Stimulated activated CD4-positive, alpha-beta T cell treated with anti-CD3 and anti-CD28 coated beads, Interleukin-15, amount 100 ng/mL, for 24 hours (primary cell): ENCODE measurements around the gene TMEM170A.
"Not testable (repeated sequence)": the region's sequence is repeated elsewhere in the genome, so short reads cannot be mapped to it uniquely, and the experiment has no call there.

Experiments used
- DNase-seq: peaks from one replicate; pipeline ENCODE4 v3.0.0-alpha.2; 2020

The TMEM170A gene

DNA sequence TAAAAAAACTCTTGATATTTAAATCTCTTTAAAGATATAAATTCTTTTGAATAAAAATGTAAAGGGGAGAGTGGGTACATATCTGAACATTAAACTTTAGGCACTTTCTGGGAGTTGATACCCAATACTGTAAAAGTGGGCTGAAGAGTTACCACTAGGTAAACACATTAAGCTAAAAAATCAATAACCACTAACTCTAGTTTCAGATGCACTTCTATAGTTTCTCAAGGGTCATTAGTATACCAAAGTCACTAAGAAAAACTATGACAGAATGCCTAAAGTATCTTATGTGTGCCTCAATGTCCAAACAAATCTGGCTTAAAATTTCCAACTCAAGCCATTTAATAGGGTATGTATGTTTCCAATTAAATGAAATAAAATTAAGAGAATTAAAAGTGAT, 18.1 kb downstream of the TMEM170A start:
- no peak for DNase-seq

DNA sequence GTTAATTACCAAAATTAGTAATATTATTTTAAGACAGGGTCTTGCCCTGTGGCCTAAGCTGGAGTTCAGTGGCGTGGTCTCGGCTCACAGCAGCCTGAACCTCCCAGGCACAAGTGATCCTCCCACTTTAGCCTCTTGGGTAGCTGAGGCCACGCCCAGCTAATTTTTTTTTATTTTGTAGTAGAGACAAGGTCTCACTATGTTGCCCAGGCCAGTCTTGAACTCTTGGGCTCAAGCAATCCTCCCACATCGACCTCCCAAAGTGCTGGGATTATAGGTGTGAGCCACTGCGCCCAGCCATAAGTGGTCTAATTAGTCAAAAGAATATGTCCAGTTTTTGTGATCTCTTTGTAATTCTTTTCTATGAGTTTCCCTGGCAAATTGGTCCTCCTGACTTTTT, 19.2 kb downstream of the TMEM170A start:
- no peak for DNase-seq

DNA sequence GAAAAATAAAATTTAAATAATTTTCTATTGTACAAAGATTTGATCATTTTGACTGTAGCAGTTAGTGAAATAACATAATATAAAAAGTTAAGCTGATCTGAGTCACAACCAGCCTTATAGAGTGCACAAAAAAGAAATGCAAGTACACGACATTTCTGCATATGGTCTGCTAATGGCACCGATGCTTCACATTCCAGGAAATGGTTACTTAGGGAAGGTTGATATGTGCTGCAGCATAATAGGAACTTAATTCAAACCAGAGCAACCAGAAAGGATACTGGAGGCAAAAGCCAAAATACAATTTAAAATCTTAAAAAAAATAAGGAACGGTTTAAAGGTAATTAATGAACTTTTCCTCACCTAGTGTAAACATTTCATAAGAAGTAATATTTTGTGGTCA, 21.2 kb downstream of the TMEM170A start:
- DNase-seq: no peak

DNA sequence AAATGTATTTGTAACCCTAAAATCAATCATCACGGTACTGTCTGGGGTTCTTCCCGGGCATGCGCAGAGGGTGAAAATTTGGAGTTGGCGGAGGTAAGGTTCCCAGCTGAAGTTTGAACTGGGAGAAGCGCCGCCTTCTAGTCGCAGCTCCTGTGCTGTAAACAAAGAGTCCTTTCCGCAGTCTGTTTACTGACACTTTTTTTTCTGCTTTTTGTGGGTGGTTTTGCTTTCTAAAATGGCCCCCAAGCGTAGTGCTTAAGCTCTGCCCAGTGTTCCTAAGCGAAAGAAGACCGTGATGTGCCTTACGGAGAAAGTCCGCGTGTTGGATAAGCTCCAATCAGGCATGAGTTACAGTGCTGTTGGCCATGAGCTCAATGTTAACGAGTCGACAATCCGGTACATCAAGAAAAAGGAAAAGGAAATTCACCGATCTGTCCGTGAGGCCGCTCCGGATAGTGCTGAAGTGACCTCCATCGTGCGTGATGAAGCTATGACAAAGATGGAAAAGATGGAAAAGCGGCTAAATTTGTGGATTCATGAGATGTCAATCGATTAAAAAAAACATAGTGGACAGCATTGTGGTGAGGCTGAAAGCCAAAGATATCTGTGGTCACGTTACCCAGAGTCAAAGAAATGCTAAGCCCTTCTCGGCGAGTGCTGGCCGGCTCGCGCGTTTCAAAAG, 30.6 kb downstream of the TMEM170A start:
- no peak for DNase-seq

DNA sequence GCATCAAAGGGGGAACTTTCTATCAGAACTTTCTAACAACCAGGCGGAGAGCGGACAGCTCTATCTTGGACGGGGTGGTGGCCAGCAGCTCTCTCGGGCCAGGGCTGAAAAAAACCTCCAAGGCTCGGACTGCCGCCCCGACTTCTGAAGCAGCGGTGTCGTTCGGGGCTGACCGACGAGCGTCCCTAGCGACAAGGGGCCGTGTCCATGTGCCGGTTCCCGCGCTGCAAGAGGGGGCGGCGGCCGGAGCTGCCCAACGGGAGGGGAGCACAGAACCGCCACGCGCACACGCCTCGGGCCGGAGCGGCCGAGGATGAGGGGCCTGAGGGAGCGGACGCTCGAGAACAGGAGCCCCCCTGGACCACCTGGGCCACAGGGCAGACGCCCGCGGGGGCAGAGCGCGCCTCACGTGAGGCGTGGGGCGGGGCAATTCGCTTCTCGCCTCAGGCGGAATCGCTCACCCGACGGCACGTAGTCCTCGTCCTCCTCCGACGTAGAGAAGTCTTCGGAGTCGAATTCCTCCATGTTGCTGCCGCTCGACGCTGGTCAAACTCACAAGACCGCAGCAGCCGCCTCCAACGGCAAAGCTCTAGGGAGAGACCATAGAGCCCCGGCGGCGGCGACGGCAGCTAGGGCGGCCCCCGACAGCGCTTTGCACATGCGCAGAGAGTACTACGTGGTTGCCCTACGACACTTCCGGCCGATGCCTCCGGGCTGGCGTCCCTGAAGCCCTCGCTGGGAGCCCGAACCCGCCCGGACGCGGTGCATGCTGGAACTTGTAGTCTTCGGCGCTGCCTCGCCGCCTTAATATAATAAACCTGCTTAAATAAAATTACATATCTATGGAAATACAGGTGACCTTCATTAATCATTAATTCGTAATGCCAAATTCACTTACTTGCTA, 31.4 kb downstream of the TMEM170A start, which contains the start of gene CFDP1:
Gene CFDP1 (minus strand): TSS at position 676 of the 904 bp plus-strand sequence. CDS start 151 bp downstream, at position 525.
- DNase-seq: peak; percentile 97

DNA sequence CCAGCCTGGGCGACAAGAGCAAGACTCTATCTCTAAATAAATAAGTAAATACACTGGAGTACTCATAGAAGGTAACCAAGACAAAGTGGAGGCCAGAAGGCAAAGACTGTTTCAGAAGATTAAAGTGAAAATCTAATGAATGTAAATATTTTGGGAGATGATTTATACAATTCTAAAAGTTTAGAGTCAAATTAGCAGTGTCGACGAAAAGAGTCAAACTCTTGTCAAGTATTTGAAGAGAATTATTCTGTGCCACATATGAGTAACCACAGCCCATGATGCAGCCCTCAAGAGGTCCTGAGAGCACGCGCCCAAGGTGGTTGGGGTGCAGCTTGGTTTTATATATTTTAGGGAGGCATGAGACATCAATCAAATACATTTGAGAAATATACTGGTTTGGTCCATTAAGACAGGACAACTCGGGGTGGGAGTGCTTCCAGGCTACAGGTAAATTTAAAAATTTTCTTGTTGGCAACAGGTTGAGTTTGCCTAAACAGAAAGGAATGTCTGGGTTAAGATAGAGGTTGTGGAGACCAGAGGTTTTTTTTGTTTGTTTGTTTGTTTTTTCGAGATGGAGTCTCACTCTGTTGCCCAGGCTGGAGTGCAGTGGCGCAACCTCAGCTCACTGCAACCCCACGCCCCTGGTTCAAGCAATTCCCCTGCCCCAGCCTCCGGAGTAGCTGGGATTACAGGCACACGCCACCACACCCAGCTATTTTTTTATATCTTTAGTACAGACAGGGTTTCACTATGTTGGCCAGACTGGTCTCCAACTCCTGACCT, 34.7 kb downstream of the TMEM170A start:
- no peak for DNase-seq

DNA sequence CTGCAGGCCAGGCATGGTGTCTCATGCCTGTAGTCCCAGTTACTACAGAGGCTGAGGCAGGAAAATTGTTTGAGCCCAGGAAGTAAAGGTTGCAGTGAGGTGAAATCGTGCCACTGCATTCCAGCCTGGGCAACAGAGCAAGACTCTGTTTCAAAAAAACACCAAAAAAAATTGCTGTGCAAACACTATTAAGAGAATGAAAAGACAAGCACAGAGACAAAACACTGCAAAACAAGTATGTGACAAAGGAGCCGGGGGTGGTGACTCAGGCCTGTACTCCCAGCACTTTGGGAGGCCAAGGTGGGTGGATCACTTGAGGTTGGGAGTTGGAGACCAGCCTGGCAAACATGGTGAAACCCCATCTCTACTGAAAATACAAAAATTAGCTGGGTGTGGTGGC, 38.0 kb downstream of the TMEM170A start:
- peak; percentile 25 for DNase-seq

DNA sequence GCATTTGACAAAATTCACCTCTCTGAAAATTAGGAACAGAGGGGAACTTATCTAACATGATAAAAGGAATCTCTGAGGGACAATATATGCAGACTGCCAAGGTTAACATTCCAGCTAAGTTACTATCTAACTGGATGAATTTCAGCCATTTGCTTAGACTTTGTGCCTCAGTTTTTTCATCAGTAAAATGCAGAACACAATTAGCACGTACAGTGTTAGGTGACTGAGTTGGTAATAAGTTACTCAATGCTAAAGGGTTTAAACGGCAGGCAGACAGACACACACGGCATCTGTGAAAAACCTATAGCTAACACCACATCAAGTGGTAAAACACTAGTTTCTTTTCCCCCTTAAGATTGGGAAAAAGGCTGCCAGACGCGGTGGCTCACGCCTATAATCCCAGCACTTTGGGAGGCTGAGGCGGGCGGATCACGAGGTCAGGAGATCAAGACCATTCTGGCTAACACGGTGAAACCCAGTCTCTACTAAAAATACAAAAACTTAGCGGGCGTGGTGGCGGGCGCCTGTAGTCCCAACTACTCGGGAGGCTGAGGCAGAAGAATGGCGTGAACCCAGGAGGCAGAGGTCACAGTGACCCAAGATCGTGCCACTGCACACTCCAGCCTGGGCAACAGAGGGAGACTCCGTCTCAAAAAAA, 40.3 kb downstream of the TMEM170A start:
- not testable (repeated sequence) for DNase-seq

DNA sequence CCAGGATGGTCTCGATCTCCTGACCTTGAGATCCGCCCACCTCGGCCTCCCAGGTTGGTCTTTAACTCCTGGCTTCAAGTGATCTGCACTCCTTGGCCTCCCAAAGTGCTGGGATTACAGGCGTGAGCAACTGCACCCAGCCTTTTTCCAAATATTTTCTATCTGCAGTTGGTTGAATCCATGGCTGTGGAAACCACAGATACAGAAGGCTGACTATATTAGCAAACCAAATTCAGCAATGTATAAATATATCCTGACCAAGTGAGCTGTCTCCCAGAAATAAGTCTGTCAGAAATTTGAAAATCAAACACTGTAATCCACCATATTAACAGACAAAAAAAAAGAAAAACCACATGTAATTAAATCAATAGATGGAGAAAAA, 40.8 kb downstream of the TMEM170A start:
- no peak for DNase-seq

DNA sequence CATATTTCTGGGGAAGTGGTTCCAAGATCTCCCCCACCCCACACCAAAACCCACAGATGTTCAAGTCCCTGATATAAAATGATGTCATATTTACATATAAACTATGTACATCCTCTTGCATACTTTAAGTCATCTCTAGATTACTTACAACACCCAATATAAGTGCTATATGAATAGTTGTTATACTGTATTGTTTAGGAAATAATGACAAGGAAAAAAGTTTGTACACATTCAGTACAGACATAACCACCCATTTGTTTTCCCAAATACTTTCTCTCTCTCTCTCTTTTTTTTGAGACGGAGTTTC, 42.7 kb downstream of the TMEM170A start:
- no peak for DNase-seq

DNA sequence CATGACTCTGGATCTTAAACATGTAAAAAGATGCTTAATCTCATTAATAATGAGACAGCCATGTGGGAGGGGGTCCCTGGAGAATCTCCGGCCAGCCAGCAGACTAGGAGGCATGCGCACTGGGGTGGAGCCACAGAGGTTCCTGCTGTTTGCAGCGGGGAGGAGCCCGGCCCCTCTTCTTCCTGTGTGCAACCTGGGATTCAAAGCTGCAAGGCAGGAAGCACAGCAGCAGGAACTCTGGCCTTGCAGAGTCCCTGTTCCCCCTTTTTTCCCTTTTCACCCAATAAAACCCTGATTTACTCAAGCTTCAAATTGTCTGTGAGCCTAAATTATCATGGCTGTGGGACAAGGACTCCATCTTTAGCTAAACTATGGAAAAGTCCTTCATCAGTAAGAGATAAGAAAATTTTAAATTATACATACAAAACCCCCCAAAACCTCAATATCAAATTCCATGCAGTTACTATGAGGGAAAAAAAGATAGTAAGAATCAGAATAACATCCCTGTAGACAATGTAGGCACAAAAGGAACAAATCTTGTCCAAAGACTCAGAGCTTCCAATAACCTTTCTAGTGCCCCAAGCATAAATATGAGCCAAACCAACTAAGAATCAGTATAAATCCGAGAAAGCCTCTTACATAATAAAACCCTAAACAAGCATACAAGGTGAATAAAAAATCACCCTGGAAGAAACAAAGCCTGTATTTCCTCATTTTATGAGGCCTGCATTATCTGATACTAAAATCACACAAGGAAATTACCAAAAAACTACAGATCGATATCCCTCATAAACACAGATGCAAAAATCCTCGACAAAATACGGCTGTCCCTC, 43.3 kb downstream of the TMEM170A start:
- DNase-seq: peak; percentile 56

DNA sequence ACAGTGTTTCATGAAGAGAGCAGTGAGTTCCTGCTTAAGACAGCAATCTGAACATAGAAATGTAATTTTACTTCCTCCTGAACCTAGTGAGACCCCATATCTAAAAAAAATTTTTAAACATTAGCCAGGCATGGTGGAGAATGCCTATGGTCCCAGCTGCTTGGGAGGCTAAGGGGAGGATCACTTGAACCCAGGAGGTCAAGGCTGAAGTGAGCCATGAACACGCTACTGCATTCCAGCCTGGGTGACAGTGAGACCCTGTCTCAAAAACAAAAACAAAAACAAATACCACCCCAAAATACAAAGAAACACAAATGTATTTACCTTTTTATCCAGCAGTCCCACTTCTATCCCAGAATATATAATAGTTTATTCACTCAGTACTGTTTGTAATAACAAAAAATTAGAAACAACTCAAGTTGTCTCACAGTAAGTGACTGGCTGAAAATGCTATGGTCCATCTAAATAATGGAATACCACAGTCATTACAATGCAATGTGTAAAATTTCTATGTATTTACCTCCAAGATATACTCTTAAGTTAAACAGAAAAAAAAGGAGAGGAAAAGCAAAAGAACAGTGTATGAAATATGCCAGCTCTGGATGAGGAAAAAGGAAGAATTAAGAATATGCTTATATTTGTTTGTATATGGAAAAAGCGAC, 47.5 kb downstream of the TMEM170A start:
- DNase-seq: no peak

DNA sequence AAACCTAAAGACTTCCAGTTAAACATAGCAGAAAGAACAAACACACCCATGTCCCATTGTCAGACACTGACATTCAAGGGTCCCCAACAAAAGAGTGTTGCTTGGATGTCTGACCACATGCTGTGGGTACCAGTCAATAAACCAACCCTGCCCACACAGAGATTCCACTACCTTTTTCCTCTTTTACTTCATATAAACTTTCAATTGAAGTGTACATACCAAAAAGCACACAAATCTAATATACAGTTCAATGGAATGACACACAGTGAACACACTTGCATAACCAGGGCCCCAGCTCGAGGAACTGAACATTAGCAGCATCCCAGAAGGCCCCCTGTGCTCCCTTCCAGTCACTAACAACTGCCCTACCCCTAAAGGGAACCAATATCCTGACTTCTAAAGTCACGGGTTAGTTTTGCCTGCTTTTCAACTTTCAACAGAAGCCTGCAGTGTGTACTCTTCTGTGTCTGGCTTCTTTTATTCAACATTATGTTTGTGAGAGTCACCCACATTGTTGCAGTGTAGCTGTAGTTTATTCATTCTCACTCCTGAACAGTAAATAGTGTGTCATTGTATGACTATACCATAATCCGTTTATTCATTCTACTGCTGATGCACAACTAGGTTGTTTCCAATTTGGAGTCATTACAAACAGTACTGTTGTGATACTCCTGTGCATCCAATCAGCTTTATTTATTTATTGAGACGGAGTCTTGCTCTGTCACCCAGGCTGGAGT, 49.2 kb downstream of the TMEM170A start:
- DNase-seq: no peak

DNA sequence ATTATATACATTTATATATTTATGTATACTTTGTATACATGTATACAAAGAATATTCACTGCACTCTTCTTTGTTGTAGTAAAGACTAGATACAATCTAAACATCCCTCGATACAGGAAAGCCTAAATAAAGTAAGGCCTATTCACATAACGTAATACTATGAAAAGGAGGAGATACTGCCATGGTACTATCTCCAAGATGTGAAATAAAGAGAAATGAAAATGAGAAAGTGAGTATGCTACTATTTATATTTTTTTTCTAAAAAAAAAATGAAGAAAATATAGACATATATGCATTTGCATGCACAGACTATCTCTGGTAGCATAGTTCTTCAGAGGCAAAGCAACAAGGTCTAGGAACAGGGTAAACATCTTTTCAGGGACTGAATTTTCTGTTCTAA, 50.5 kb downstream of the TMEM170A start:
- DNase-seq: no peak

DNA sequence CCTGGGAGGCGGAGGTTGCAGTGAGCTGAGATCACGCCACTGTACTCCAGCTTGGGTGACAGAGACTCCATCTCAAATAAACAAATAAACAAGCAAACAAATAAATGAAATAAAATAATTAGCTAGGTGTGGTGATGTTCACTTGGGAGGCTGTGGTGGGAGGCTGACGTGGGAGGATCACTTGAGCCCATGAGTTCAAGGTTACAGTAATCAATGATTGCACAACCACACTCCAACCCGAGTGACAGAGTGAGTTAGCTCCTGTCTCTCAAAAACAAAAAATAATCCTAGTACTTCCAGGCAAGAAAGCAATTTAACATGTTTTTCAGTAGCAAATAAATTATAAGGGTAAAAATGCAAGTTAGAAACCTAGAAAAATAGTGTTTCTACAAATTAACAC, 57.5 kb downstream of the TMEM170A start:
- no peak for DNase-seq

DNA sequence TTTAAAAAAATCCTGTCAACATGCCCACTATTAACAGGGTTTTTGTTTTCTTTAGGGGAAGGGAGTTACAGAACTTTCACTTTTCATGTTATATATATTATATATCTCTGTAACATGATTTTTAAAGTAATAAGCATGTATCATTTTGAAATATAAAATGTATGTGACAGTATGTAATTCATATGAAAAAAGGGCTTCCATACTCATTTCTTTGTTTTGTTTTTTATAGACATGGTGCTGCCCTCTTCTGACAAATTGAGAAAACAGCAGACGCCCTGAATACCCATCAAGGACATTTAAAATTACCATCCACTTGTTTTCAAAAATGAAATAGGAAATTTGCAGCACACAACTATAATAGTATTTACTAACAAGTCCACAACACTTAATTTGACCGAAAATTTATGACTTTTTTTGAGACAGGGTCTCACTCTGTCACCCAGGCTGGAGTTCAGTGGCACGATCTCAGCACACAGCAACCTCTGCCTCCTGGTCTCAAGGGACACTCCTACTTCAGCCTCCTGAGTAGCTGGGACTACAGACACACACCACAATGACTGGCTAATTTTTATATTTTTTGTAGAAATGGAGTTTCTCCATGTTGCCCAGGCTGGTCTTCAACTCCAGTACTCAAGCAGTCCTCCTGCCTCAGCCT, 61.5 kb downstream of the TMEM170A start:
- no peak for DNase-seq

DNA sequence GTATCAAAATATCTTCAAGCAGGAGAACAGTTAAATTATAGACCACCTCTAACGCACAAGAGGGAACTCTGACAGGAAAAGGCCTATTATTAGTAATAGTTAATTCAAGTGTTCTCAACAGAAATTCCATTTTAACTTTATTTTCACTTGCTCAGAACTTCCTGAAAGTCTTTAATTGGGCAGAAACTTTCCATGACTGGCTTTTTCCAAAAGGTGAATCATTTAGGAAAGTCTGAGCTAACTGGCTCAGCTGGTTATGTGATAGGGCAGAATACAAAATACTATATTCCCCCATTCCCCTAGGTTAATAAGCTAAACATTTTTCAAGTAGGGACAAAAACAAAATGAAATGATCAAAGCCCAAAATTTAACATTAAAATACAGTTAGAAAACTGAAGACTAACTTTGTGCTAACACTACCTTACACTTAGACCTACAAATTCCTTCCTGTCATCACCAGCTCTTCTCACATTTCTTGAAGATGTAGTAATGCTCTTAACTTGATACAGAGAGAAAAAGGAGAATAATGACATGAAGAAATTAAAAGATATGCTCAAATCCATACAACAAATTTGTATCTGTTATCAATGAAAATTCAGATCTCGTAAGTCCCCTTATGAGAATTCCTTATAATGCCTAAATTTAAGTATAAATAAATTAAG, 62.2 kb downstream of the TMEM170A start:
- no peak for DNase-seq

DNA sequence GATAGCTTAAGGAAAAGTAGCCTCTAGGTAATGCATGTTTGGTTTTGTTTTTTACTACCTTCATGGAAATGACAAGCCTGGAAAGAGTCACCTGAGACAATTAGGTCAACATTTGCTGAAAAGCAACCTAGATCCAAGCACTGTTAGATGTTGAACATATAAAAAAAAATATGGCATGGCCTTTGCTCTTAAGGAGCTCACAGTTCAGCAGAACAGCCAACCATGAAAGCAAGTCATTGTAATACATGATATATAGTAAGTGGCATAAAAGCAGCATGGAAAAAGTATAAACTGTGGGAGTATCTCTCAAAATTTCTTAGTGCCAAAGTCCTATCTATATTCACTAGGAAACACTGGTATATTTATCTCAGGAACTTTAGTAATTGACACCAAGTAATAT, 62.8 kb downstream of the TMEM170A start:
- no peak for DNase-seq

DNA sequence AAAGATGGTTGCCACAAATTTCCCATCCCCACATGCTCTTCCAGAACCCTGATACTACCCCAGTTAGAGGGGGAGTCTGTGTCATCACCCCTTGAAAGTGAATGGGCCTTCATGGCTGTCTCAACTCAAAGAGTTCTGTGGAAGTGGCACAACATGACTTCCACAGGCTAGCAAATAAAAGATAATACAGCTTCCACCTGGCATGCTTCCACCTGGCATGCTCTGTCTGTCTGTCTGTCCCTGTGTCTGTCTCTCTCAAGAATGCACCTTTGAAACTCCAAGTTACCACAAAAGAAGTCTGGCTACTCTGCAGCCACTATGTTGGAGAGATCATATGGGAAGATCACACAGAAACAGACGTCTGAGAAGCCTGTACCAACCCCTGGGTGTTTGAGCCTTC, 66.2 kb downstream of the TMEM170A start:
- no peak for DNase-seq

DNA sequence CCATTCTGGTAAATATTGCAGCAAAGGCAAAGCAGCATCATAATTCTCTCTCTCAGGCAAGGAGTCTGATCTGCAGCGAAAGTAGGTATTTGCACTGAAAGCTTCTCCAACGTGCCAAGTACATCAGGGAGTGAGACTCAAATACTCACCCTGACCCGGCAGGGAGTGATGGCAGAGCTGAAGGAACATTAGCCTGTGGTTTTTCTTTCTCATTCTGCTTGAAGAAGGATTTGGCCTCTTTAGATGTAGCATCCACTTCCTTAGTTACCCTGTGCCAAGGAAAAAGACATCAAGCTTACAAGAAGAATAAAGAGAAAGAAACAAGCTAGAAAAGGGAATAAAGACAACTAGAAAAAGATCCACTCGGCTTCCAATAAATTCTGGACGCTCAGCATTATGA, 69.5 kb downstream of the TMEM170A start:
- no peak for DNase-seq
